HepG2 (cell line): ENCODE results near the gene TFF2. TPM values are rescaled to one million over a fixed set of nuclear protein-coding genes. Genes with fewer than 3 reads are reported as not detected.

Source experiments
- ESRRA ChIP-seq: sonication (generic); formaldehyde crosslinking; IDR thresholded peaks from 2 replicates; pipeline ENCODE4 v1.5.1; 2020; ENCODE audit warnings: mild to moderate bottlenecking, low read depth, missing genetic modification reagents
- GTF2F1 ChIP-seq: fragments of 150-350 bp; IDR thresholded peaks from 2 replicates; pipeline ENCODE4 v1.6.1; 2014; ENCODE audit warnings: low read length
- IRX3 ChIP-seq: sonication (generic); formaldehyde crosslinking; IDR thresholded peaks from 2 replicates; pipeline ENCODE4 v1.8.1; 2023; ENCODE audit warnings: mild to moderate bottlenecking, low read depth, missing genetic modification reagents, borderline replicate concordance
- KDM5B ChIP-seq: sonication (generic); formaldehyde crosslinking; IDR thresholded peaks from 2 replicates; pipeline ENCODE4 v1.4.0; 2020; ENCODE audit warnings: missing genetic modification reagents, mild to moderate bottlenecking, borderline replicate concordance
- MTF1 ChIP-seq: sonication (generic); formaldehyde crosslinking; IDR thresholded peaks from 2 replicates; pipeline ENCODE4 v1.5.0; 2020; ENCODE audit warnings: missing genetic modification reagents
- RELA ChIP-seq: sonication (generic); formaldehyde crosslinking; IDR thresholded peaks from 2 replicates; pipeline ENCODE4 v1.4.0; 2020; ENCODE audit warnings: missing genetic modification reagents
- RFX3 ChIP-seq: IDR thresholded peaks from 2 replicates; pipeline ENCODE4 v1.6.1; 2016; ENCODE audit warnings: missing biosample characterization, missing genetic modification reagents
- SYNCRIP ChIP-seq: fragments of 200-400 bp; formaldehyde crosslinking; IDR thresholded peaks from 2 replicates; pipeline ENCODE4 v1.6.1; 2018; ENCODE audit warnings: mild to moderate bottlenecking, low read depth, low read length; ENCODE audit not compliant: insufficient read depth
- TGIF2 ChIP-seq: IDR thresholded peaks from 2 replicates; pipeline ENCODE4 v1.6.1; 2016; ENCODE audit warnings: control low read depth, missing compliant biosample characterization
- ZBTB8A ChIP-seq: sonication (generic); formaldehyde crosslinking; IDR thresholded peaks from 2 replicates; pipeline ENCODE4 v1.4.0; 2020; ENCODE audit warnings: mild to moderate bottlenecking, low read depth, missing genetic modification reagents, borderline replicate concordance
- ZNF180 ChIP-seq: sonication (generic); formaldehyde crosslinking; IDR thresholded peaks from 2 replicates; pipeline ENCODE4 v1.4.0; 2020; ENCODE audit warnings: low read depth, missing genetic modification reagents, borderline replicate concordance
- ZNF274 ChIP-seq: sonication (generic); formaldehyde crosslinking; IDR thresholded peaks from 2 replicates; pipeline ENCODE4 v1.5.1; 2020; ENCODE audit warnings: mild to moderate bottlenecking, missing genetic modification reagents
- ZNF3 ChIP-seq: IDR thresholded peaks from 2 replicates; pipeline ENCODE4 v1.7.0; 2017; ENCODE audit warnings: inconsistent platforms
- ZNF33B ChIP-seq: sonication (generic); formaldehyde crosslinking; IDR thresholded peaks from 2 replicates; pipeline ENCODE4 v1.5.1; 2020; ENCODE audit warnings: mild to moderate bottlenecking, missing genetic modification reagents
- ZNF34 ChIP-seq: sonication (generic); formaldehyde crosslinking; IDR thresholded peaks from 2 replicates; pipeline ENCODE4 v1.4.0; 2020; ENCODE audit warnings: mild to moderate bottlenecking, missing genetic modification reagents, borderline replicate concordance
- ZNF350 ChIP-seq: sonication (generic); formaldehyde crosslinking; IDR thresholded peaks from 2 replicates; pipeline ENCODE4 v1.4.0; 2020; ENCODE audit warnings: mild to moderate bottlenecking, low read depth, missing genetic modification reagents, borderline replicate concordance
- ZNF367 ChIP-seq: sonication (generic); formaldehyde crosslinking; IDR thresholded peaks from 2 replicates; pipeline ENCODE4 v1.4.0; 2020; ENCODE audit warnings: missing genetic modification reagents, borderline replicate concordance
- ZNF543 ChIP-seq: sonication (generic); formaldehyde crosslinking; IDR thresholded peaks from 2 replicates; pipeline ENCODE4 v1.4.0; 2020; ENCODE audit warnings: mild to moderate bottlenecking, missing genetic modification reagents
- ZNF562 ChIP-seq: sonication (generic); formaldehyde crosslinking; IDR thresholded peaks from 2 replicates; pipeline ENCODE4 v1.8.0; 2022; ENCODE audit warnings: missing genetic modification reagents, borderline replicate concordance
- ZNF570 ChIP-seq: sonication (generic); formaldehyde crosslinking; IDR thresholded peaks from 2 replicates; pipeline ENCODE4 v1.4.0; 2020; ENCODE audit warnings: mild to moderate bottlenecking, missing genetic modification reagents, borderline replicate concordance
- ZNF589 ChIP-seq: sonication (generic); formaldehyde crosslinking; conservative IDR thresholded peaks from 2 replicates; pipeline ENCODE4 v1.8.0; 2022; ENCODE audit warnings: mild to moderate bottlenecking, moderate library complexity, missing genetic modification reagents
- ZNF678 ChIP-seq: sonication (generic); formaldehyde crosslinking; IDR thresholded peaks from 2 replicates; pipeline ENCODE4 v1.4.0; 2020; ENCODE audit warnings: mild to moderate bottlenecking, missing genetic modification reagents
- ZSCAN29 ChIP-seq: sonication (generic); formaldehyde crosslinking; conservative IDR thresholded peaks from 2 replicates; pipeline ENCODE4 v1.4.0; 2020; ENCODE audit warnings: mild to moderate bottlenecking, missing genetic modification reagents
- polyA plus RNA-seq, 8 experiments: library from polyadenylated mRNA; depleted of rRNA in 3 of 8; stranded (reverse) in 7 of 8; unstranded in 1 of 8; fragments of >200 nt; fragmentation: Illumina TruSeq in 4 of 8; extraction: Trizol in 4 of 8; gene quantifications; 2 replicates each; pipeline versions ENCODE4 v1.2.1 to v1.2.3, GENCODE V29; 2011 to 2016; ENCODE audit warnings: low read depth in 4 of 8, missing spikeins in 1 of 8, mixed read lengths in 1 of 8; ENCODE audit not compliant: insufficient read depth in 1 of 8
- total RNA-seq, 5 experiments: library from RNA; depleted of rRNA; stranded (reverse); fragments of >200 nt; fragmentation: Illumina TruSeq; extraction: Trizol; gene quantifications; 2 replicates each; pipeline ENCODE4 v1.2.3, GENCODE V29; 2016; ENCODE audit warnings: low read depth in 1 of 5
- TF ChIP-seq, protein P1 (sequence below): sonication (generic); formaldehyde crosslinking; IDR thresholded peaks from 2 replicates; pipeline ENCODE4 v1.5.0; 2020; ENCODE audit warnings: missing genetic modification reagents, mild to moderate bottlenecking, borderline replicate concordance
- TF ChIP-seq, protein P2 (sequence below): sonication (generic); formaldehyde crosslinking; IDR thresholded peaks from 2 replicates; pipeline ENCODE4 v1.4.0; 2020; ENCODE audit warnings: mild to moderate bottlenecking, missing genetic modification reagents
- TF ChIP-seq, protein P3 (sequence below): sonication (generic); formaldehyde crosslinking; IDR thresholded peaks from 2 replicates; pipeline ENCODE4 v1.8.1; 2023; ENCODE audit warnings: mild to moderate bottlenecking, missing genetic modification reagents
- TF ChIP-seq, protein P4 (sequence below): sonication (generic); formaldehyde crosslinking; IDR thresholded peaks from 2 replicates; pipeline ENCODE4 v1.5.0; 2020; ENCODE audit warnings: missing genetic modification reagents
- TF ChIP-seq, protein P5 (sequence below): IDR thresholded peaks from 2 replicates; pipeline ENCODE4 v1.6.1; 2016; ENCODE audit warnings: low read depth

Gene TFF2
- total and polyA plus RNA-seq, 2 of the 13 experiments (the other 11 are each of a cell fraction or from before 2014, with no cell fraction given), result 1.5 TPM; not detected in 1

DNA sequence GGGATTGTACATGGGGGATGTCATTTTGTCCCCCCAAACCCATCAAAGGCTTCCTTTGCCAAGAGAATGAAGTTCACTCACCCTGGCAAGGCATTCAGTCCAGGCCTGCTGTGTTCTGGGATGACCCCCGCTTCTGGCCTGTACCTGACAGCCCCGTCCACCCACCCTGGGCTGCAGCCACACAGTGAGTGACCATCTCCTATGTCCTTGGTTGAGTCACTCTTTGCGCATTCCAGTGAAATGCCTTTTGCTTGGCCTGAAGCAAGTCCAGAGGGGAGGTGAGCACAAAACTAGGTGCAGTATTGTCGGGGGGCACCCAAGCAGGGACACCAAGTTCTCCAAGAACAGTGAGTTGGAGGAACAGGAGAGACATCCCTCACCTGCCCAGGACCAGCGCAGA is 34.8 kb upstream of the TFF2 start (continued):
- TF ChIP-seq ZNF367 (CRISPR knock-in tag), result no peak
- 0 out of 2 replicates have a peak, but pooled peaks have one; percentile 71 for TF ChIP-seq ZSCAN29 (CRISPR knock-in tag)
- TF ChIP-seq IRX3 (CRISPR knock-in tag), result no peak
- TF ChIP-seq, protein P1, sequence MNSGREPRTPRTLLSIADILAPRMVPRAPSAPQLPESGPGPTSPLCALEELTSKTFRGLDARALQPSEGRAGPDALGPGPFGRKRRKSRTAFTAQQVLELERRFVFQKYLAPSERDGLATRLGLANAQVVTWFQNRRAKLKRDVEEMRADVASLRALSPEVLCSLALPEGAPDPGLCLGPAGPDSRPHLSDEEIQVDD (CRISPR knock-in tag), result no peak
- TF ChIP-seq ZNF350 (CRISPR knock-in tag), result no peak; the same call in 1 of the 2 replicates
- TF ChIP-seq ZNF274 (CRISPR knock-in tag), result 0 out of 2 replicates have a peak, but pooled peaks have one; percentile 32
- no peak for TF ChIP-seq ZBTB8A
- no peak for TF ChIP-seq GTF2F1
- no peak for TF ChIP-seq ZNF180 (CRISPR knock-in tag)
- no peak for TF ChIP-seq ZNF589 (CRISPR knock-in tag)
- TF ChIP-seq RFX3 (CRISPR knock-in tag), result no peak
- TF ChIP-seq, protein P2, sequence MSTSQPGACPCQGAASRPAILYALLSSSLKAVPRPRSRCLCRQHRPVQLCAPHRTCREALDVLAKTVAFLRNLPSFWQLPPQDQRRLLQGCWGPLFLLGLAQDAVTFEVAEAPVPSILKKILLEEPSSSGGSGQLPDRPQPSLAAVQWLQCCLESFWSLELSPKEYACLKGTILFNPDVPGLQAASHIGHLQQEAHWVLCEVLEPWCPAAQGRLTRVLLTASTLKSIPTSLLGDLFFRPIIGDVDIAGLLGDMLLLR (CRISPR knock-in tag), result no peak
- TF ChIP-seq TGIF2 (CRISPR knock-in tag), result no peak
- no peak for TF ChIP-seq ZNF678 (CRISPR knock-in tag)
- TF ChIP-seq, protein P3, sequence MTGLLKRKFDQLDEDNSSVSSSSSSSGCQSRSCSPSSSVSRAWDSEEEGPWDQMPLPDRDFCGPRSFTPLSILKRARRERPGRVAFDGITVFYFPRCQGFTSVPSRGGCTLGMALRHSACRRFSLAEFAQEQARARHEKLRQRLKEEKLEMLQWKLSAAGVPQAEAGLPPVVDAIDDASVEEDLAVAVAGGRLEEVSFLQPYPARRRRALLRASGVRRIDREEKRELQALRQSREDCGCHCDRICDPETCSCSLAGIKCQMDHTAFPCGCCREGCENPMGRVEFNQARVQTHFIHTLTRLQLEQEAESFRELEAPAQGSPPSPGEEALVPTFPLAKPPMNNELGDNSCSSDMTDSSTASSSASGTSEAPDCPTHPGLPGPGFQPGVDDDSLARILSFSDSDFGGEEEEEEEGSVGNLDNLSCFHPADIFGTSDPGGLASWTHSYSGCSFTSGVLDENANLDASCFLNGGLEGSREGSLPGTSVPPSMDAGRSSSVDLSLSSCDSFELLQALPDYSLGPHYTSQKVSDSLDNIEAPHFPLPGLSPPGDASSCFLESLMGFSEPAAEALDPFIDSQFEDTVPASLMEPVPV (CRISPR knock-in tag), result peak; percentile 47; the same call in 1 of the 2 replicates
- TF ChIP-seq ZNF34, result 0 out of 2 replicates have a peak, but pooled peaks have one; percentile 80
- no peak for TF ChIP-seq RELA (CRISPR knock-in tag)
- no peak for TF ChIP-seq ZNF562 (CRISPR knock-in tag)
- TF ChIP-seq, protein P4, sequence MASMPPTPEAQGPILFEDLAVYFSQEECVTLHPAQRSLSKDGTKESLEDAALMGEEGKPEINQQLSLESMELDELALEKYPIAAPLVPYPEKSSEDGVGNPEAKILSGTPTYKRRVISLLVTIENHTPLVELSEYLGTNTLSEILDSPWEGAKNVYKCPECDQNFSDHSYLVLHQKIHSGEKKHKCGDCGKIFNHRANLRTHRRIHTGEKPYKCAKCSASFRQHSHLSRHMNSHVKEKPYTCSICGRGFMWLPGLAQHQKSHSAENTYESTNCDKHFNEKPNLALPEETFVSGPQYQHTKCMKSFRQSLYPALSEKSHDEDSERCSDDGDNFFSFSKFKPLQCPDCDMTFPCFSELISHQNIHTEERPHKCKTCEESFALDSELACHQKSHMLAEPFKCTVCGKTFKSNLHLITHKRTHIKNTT (CRISPR knock-in tag), result no peak
- 0 out of 2 replicates have a peak, but pooled peaks have one; percentile 1 for TF ChIP-seq ZNF3 (CRISPR knock-in tag)
- TF ChIP-seq ZNF543, result no peak
- TF ChIP-seq ZNF570 (CRISPR knock-in tag), result no peak
- TF ChIP-seq KDM5B (CRISPR knock-in tag), result no peak
- TF ChIP-seq ESRRA, result no peak
- TF ChIP-seq, protein P5, sequence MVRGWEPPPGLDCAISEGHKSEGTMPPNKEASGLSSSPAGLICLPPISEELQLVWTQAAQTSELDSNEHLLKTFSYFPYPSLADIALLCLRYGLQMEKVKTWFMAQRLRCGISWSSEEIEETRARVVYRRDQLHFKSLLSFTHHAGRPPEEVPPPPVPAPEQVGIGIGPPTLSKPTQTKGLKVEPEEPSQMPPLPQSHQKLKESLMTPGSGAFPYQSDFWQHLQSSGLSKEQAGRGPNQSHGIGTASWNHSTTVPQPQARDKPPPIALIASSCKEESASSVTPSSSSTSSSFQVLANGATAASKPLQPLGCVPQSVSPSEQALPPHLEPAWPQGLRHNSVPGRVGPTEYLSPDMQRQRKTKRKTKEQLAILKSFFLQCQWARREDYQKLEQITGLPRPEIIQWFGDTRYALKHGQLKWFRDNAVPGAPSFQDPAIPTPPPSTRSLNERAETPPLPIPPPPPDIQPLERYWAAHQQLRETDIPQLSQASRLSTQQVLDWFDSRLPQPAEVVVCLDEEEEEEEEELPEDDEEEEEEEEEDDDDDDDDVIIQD, result no peak
- no peak for TF ChIP-seq MTF1 (CRISPR knock-in tag)
- no peak for TF ChIP-seq SYNCRIP
- no peak for TF ChIP-seq ZNF33B (CRISPR knock-in tag)
